Measurements from ENCODE around the gene IER3. TPM values are rescaled to one million over a fixed set of nuclear protein-coding genes. Genes with fewer than 3 reads are reported as not detected.

Gene IER3
- total and polyA plus RNA-seq, 2 of the 13 experiments (the other 11 are each of a cell fraction or from before 2014, with no cell fraction given), result 51.1 to 131 TPM

DNA sequence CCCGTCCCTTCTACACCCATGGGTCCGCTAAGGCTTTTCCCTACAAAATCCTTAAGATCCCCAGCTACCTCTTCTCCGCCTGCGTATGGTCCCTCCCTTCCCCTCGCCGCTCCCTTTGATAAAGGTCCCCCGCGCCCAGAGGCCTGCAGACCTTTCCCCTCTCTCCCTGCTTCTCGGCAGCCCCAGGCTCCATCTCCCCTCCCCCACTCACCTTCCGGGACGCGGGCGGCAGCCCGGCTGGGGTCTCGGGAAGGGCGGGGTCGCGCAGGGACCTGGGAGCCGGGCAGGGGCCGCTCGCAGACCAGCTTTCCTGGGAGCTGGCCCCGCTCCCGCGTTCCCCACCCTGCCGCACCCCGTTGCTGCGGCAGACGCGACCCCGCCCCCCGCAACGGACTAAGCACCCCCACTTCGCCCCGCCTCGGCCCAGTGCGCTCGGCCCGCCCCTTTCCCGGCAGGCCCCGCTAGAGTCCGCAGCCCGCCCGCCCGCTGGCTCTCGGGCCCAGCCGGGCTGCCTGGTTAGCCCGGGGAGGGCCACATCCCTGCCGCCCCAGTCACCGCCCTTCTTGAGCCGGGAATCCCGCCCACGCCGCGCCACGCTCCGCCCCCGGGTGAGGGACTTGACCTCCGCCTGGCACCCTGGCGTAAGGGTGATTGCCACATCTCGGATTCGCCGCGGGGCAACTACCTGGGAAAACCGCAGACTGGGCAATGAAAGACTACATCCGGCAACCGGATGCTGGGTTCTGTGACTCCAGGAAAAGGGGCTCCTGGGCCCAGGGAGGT, 1.8 kb downstream of the IER3 start, which contains the start of gene FLOT1 (continued):
- peak; percentile 17 for TF ChIP-seq THYN1 (CRISPR knock-in tag; IDR thresholded peaks at IDR 0.05; ENCODE audit: borderline replicate concordance, low read depth)
- no peak for TF ChIP-seq MED13 (CRISPR knock-in tag; IDR thresholded peaks at IDR 0.05)
- TF ChIP-seq, protein P1, sequence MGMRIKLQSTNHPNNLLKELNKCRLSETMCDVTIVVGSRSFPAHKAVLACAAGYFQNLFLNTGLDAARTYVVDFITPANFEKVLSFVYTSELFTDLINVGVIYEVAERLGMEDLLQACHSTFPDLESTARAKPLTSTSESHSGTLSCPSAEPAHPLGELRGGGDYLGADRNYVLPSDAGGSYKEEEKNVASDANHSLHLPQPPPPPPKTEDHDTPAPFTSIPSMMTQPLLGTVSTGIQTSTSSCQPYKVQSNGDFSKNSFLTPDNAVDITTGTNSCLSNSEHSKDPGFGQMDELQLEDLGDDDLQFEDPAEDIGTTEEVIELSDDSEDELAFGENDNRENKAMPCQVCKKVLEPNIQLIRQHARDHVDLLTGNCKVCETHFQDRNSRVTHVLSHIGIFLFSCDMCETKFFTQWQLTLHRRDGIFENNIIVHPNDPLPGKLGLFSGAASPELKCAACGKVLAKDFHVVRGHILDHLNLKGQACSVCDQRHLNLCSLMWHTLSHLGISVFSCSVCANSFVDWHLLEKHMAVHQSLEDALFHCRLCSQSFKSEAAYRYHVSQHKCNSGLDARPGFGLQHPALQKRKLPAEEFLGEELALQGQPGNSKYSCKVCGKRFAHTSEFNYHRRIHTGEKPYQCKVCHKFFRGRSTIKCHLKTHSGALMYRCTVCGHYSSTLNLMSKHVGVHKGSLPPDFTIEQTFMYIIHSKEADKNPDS (CRISPR knock-in tag; IDR thresholded peaks at IDR 0.05), result peak; percentile 96
- TF ChIP-seq ZNF557 (CRISPR knock-in tag; IDR thresholded peaks at IDR 0.05), result peak; percentile 88; the same call in 1 of the 2 replicates
- TF ChIP-seq AHR (CRISPR knock-in tag; IDR thresholded peaks at IDR 0.05), result no peak; the same call in 1 of the 2 replicates

DNA sequence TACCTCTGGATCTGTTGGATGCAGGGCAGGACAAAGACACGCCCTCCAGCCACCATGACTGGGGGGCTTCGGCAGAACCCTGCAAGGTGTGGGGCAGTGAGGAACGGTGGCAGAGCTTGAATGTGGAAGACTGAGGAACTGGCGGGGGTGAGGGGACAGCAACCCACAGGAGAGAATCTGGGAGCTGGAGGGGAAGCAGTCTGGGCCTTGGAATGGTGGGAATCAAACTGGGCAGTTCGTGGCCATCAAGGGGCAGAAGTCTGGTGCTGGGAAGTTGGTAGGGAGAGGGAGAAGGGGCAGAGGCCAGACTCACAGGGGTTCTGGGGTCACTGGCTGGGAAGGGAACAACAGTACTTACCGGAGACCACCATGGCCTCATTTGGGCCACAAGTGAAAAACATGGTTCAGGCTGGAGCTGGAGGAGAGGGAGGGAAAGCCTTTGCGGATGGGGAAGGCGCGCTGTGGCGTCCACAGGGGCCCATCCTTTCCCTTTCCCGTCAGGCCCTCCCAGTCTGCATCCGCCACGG, 2.5 kb downstream of the IER3 start:
- DNase-seq (ENCODE audit: low spot score), result no peak
- POLR2A ChIA-PET, result interaction anchor here (0.6 to 16.9 kb wide), 16 partner anchors 8 to 141 kb away, joined by 3 to 414 read pairs (median 8); partner anchors contain the start of genes MDC1 and NRM
- WGBS (ENCODE audit: low lambda C conversion rate), result 20% methylated on average over 13 of the region's 13 CpGs
- Histone ChIP-seq H3K4me3 (replicated peaks in 1 of 3; ENCODE audit: insufficient read depth in 1 of 3, low read depth in 2 of 3, low read length in 3 of 3) (peak overlapping the region; percentile 91 to 98 (median 98)), H3K9ac (ENCODE audit: insufficient read depth, low read depth, low read length) (peak overlapping the region; percentile 94), H3K27me3 (ENCODE audit: control insufficient read depth in 1 of 2, insufficient read depth in 2 of 2, low read length in 2 of 2) (no peaks in the 10 kb centered on the region; a peak in 1 of 5 replicates), H3K9me3 (ENCODE audit: low read length) (no peaks in the 10 kb centered on the region), H3K36me3 (replicated peaks in 1 of 2; ENCODE audit: control insufficient read depth in 1 of 2, insufficient read depth in 2 of 2, low read length in 2 of 2) (peaks cover 9 to 29% of the 10 kb centered on the region in 2 experiments), H3K79me2 (ENCODE audit: insufficient read depth, low read length) (peaks cover 24% of the 10 kb centered on the region), H2AFZ (ENCODE audit: low read length) (no peak overlapping the region), H3K27ac (ENCODE audit: extremely low read length, insufficient read depth, low read length) (peak overlapping the region; percentile 81), H4K20me1 (ENCODE audit: insufficient read depth, low read length) (peaks cover 15% of the 10 kb centered on the region), H3K4me2 (ENCODE audit: low read depth, low read length) (peak overlapping the region; percentile 91), H3K4me1 (ENCODE audit: insufficient read depth, low read length) (peaks cover 78% of the 10 kb centered on the region)
- ATAC-seq, result peak; percentile 47
- no peak for FAIRE-seq
- BruUV-seq (replicated peaks), result no TSS peak
- CTCF ChIA-PET (ENCODE audit: low intra/inter-chr PET ratio, low total read pairs), result interaction anchor here (1.1 to 1.3 kb wide), 2 partner anchors 40 to 88 kb away, joined by 3 to 6 read pairs; no protein-coding TSS in a partner anchor
- intact Hi-C loops (cut with micrococcal nuclease; ENCODE audit: unreplicated experiment) (loop anchor here (1.0 kb wide), 3 partner anchors 63 to 135 kb away; no protein-coding TSS in a partner anchor), in situ Hi-C loops (cut with HindIII; ENCODE audit: extremely low pct_ligation_motif_present, low pct_unique_long_range_greater_than_20kb) (loop anchor here (5.0 kb wide), 2 partner anchors 85 to 135 kb away; no protein-coding TSS in a partner anchor)
- TF ChIP-seq SOX13 (IDR thresholded peaks at IDR 0.05), result no peak
- peak in 1 of 2 experiments; percentile 4; a peak in 1 of 4 replicates for TF ChIP-seq SOX13 (CRISPR knock-in tag; conservative IDR thresholded peaks at IDR 0.05 in 1 of 2, IDR thresholded peaks at IDR 0.05 in 1 of 2)
- TF ChIP-seq, protein P2, sequence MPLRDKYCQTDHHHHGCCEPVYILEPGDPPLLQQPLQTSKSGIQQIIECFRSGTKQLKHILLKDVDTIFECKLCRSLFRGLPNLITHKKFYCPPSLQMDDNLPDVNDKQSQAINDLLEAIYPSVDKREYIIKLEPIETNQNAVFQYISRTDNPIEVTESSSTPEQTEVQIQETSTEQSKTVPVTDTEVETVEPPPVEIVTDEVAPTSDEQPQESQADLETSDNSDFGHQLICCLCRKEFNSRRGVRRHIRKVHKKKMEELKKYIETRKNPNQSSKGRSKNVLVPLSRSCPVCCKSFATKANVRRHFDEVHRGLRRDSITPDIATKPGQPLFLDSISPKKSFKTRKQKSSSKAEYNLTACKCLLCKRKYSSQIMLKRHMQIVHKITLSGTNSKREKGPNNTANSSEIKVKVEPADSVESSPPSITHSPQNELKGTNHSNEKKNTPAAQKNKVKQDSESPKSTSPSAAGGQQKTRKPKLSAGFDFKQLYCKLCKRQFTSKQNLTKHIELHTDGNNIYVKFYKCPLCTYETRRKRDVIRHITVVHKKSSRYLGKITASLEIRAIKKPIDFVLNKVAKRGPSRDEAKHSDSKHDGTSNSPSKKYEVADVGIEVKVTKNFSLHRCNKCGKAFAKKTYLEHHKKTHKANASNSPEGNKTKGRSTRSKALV (CRISPR knock-in tag; IDR thresholded peaks at IDR 0.05), result peak; percentile 19; the same call in 1 of the 2 replicates
- TF ChIP-seq SATB2 (CRISPR knock-in tag; IDR thresholded peaks at IDR 0.05), result 0 out of 2 replicates have a peak, but pooled peaks have one; percentile 82
- TF ChIP-seq TCF7L2 (IDR thresholded peaks at IDR 0.05; ENCODE audit: low read depth, low read length), result no peak
- TF ChIP-seq HOXD1 (CRISPR knock-in tag; IDR thresholded peaks at IDR 0.05), result peak; percentile 72
- 0 out of 2 replicates have a peak, but pooled peaks have one; percentile 31 for TF ChIP-seq MLLT10 (CRISPR knock-in tag; IDR thresholded peaks at IDR 0.05)
- peak; percentile 9; the same call in 1 of the 2 replicates for TF ChIP-seq EEA1 (CRISPR knock-in tag; IDR thresholded peaks at IDR 0.05; ENCODE audit: borderline replicate concordance)
- 0 out of 2 replicates have a peak, but pooled peaks have one; percentile 23 for TF ChIP-seq ZNF670 (CRISPR knock-in tag; IDR thresholded peaks at IDR 0.05; ENCODE audit: borderline replicate concordance)
- TF ChIP-seq NFKB2 (CRISPR knock-in tag; IDR thresholded peaks at IDR 0.05; ENCODE audit: borderline replicate concordance), result peak; percentile 65; the same call in 1 of the 2 replicates
- 0 out of 2 replicates have a peak, but pooled peaks have one; percentile 53 for TF ChIP-seq MEF2D (CRISPR knock-in tag; IDR thresholded peaks at IDR 0.05)
- peak; percentile 88; the same call in 1 of the 2 replicates for TF ChIP-seq BRD4 (CRISPR knock-in tag; IDR thresholded peaks at IDR 0.05)
- TF ChIP-seq SRSF1 (optimal IDR thresholded peaks at IDR 0.05; ENCODE audit: low read depth, low read length), result no peak
